ENCODE measurements around the gene AMD1. TPM values are rescaled to one million over a fixed set of nuclear protein-coding genes. Genes with fewer than 3 reads are reported as not detected.
A peak's percentile ranks its signal among the peaks of the same experiment; 100 is the strongest.
"Not testable (repeated sequence)": the region's sequence is repeated elsewhere in the genome, so short reads cannot be mapped to it uniquely, and the experiment has no call there.

The AMD1 gene
- 10 to 100 TPM; 44.9 to 75.9 (median 72.8) TPM for total RNA-seq
- long read RNA-seq, donor 1, transcript AMD1-204 (9 exons, 3,438 nt), result major isoform, 110 of 127 reads
- long read RNA-seq, donor 1, partial matches to known transcripts, result 2 of 127 reads
- long read RNA-seq, donor 1, other reads (novel, unspliced or antisense), result 13 of 127 reads
- long read RNA-seq, donor 2, transcript AMD1-204 (9 exons, 3,438 nt), result major isoform, 61 of 71 reads
- long read RNA-seq, donor 2, partial matches to known transcripts, result 1 of 71 reads
- long read RNA-seq, donor 2, other reads (novel, unspliced or antisense), result 7 of 71 reads

DNA sequence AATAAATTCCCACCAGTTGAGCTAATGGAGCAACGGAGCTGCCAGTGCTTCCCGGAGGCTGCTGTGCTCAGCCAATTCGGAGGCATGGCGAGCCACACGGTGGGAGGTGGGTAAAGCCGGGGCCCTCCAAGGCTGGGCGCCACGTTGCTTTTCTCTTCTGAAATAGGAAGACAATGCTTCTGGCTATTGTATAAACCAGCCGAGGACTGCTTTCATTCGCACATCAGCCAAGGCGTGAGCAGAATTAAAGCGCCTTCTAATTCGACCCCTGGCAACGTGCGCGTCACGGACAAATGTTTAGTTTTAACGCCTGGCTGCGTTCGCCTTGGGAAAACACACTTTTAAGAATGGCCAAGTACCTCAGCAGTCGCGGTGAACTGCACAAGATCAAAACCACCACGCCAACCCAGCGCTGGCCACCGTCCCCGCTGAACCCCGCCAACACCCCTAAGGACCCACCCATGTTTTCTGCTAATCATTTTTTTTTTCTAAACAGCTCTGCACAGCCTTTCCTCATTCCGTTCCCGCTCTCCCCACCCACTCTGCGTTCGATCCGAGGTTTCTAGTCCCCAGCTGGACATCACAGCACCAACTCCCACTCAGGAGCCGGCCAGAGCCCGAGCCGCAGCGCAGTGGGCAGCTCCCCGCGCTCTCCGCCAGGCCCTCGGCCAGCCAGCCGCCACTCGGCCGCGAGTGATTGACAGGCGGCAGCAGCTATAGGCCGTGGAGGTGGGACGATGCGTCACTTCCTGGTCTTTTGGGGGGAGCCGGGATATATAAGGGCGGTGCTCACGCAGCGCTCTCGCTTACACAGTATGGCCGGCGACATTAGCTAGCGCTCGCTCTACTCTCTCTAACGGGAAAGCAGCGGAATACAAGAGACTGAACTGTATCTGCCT is at the start of gene AMD1:
Gene AMD1, plus strand, starts transcription at position 805 of the 899 bp plus-strand sequence. CDS start 321 bp downstream, outside the sequence.
- H3K4me3 ChIP-seq, result peak within 1 kb of the TSS; percentile 88
- ATAC-seq (peak; percentile 82), DNase-seq (peak; percentile 96 to 99 (median 98))
- no peaks in the 10 kb centered on the region for H3K36me3 ChIP-seq (ENCODE audit: low read depth)
- H3K4me1 ChIP-seq (ENCODE audit: low read depth), result peaks cover 26% of the 10 kb centered on the region
- intact Hi-C loops (cut with DNase I, micrococcal nuclease), result loop anchor here in 1 of 2 donors (10.0 kb wide), 1 partner anchor 59 kb away; the partner anchor contains the start of gene CDK19
- TF ChIP-seq, protein P1, sequence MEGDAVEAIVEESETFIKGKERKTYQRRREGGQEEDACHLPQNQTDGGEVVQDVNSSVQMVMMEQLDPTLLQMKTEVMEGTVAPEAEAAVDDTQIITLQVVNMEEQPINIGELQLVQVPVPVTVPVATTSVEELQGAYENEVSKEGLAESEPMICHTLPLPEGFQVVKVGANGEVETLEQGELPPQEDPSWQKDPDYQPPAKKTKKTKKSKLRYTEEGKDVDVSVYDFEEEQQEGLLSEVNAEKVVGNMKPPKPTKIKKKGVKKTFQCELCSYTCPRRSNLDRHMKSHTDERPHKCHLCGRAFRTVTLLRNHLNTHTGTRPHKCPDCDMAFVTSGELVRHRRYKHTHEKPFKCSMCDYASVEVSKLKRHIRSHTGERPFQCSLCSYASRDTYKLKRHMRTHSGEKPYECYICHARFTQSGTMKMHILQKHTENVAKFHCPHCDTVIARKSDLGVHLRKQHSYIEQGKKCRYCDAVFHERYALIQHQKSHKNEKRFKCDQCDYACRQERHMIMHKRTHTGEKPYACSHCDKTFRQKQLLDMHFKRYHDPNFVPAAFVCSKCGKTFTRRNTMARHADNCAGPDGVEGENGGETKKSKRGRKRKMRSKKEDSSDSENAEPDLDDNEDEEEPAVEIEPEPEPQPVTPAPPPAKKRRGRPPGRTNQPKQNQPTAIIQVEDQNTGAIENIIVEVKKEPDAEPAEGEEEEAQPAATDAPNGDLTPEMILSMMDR (IDR thresholded peaks at IDR 0.05), result no peak
- H3K9me3 ChIP-seq, result no peaks in the 10 kb centered on the region

DNA sequence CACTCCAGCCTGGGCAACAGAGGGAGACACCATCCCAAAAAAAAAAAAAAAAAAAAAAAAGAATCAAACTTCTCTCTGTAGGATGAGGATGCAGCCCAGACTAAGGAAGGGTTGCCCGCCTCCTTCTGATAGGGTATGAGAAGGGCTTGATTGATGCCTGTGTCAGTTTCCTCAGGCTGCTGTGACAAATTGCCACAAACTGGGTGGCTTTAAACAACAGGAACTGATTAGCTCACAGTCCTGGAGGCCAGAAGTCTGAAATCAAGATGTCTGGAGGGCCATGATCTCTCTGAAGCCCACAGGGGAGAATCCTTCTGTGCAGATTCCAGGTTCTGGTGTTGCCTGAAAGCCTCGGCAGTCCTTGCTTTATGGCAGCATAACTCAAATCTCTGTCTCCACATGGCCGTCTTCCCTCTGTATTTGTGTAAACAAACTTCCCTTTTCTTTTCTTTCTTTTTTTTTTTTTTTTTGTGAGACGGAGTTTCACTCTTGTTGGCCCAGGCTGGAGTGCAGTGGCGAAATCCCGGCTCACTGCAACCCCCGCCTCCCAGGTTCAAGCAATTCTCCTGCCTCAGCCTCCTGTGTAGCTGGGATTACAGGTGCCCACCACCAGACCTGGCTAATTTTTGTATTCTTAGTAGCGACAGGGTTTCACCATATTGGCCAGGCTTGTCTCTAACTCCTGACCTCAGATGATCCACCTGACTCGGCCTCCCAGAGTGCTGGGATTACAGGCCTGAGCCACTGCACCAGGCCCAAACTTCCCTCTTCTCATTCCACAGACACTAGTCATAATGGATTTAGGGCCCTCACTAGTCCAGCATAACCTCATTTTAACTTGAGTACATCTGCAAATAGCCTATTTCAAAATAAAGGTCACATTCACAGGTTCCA is 48.1 kb upstream of the AMD1 start:
- no peaks in the 10 kb centered on the region for H3K36me3 ChIP-seq (ENCODE audit: low read depth)
- no peak overlapping the region for H3K4me3 ChIP-seq
- peak; percentile 19 for ATAC-seq
- TF ChIP-seq, protein P1 (IDR thresholded peaks at IDR 0.05), result no peak
- H3K9me3 ChIP-seq, result no peaks in the 10 kb centered on the region
- no peaks in the 10 kb centered on the region for H3K4me1 ChIP-seq (ENCODE audit: low read depth)
- intact Hi-C loops (cut with DNase I, micrococcal nuclease), result no loop called here
- no peak for DNase-seq

DNA sequence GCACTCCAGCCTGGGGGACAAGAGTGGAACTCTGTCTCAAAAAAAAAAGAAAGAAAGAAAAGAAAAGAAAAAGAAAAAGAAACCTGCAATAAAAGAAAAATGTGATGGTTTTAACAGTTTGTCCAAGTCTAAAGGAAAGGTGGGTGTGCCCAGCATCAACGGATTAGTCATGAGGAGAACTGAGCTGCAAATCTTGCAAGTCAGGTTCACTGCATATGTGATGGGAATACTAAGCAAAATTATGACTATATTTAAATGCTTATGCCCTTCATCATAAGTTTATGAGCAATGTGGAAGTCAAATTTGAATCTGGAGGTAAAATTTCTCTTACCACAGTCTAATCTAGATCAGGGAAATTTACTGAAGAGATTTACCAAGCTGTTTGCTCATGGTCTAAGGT is 46.2 kb upstream of the AMD1 start:
- H3K4me3 ChIP-seq, result no peak overlapping the region
- no peaks in the 10 kb centered on the region for H3K9me3 ChIP-seq
- no peaks in the 10 kb centered on the region for H3K36me3 ChIP-seq (ENCODE audit: low read depth)
- TF ChIP-seq, protein P1 (IDR thresholded peaks at IDR 0.05), result no peak
- no peak for ATAC-seq
- no peaks in the 10 kb centered on the region for H3K4me1 ChIP-seq (ENCODE audit: low read depth)
- intact Hi-C loops (cut with DNase I, micrococcal nuclease), result no loop called here
- DNase-seq, result no peak

DNA sequence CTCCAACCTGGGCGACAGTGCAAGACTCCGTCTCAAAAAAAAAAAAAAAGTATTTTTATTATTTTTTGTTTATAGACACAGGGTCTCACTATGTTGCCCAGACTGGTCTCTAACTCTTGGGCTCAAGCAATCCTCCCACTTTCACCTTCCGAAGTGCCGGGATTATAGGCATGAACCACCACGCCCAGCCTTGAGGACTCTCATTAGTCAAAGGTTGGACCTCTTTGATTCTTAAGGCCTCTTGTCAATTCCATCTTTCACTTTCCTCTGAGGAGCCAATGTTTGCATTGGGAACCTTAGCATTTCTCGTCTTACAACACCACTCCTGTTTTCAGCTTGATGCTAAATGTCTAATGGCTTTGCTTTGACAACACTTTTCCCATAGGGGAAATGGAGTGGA is 43.2 kb upstream of the AMD1 start:
- no peak for DNase-seq
- Histone ChIP-seq H3K4me3 (no peak overlapping the region), H3K9me3 (no peaks in the 10 kb centered on the region), H3K36me3 (ENCODE audit: low read depth) (no peaks in the 10 kb centered on the region), H3K4me1 (ENCODE audit: low read depth) (no peaks in the 10 kb centered on the region)
- no peak for ATAC-seq
- TF ChIP-seq, protein P1 (IDR thresholded peaks at IDR 0.05), result no peak
- intact Hi-C loops (cut with DNase I, micrococcal nuclease), result no loop called here

DNA sequence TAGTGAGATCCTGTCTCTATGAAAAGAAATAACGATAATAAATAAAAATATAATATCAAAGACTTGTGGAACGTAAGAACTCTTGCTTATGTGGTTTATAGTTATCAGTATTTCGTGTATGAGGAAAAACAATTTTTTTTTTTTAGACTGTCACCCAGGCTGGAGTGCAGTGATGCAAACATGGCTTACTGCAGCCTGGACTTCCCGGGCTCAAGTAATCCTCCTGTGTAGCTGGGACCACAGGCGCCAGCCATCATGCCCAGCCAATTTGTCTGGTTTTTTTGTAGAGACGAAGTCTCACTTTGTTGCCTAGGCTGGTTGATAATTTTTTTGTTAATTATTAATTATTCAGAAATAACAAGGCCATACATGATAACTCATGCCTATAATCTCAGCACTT is 40.8 kb upstream of the AMD1 start:
- TF ChIP-seq, protein P1 (IDR thresholded peaks at IDR 0.05), result no peak
- no peak overlapping the region for H3K4me3 ChIP-seq
- no peak for DNase-seq

DNA sequence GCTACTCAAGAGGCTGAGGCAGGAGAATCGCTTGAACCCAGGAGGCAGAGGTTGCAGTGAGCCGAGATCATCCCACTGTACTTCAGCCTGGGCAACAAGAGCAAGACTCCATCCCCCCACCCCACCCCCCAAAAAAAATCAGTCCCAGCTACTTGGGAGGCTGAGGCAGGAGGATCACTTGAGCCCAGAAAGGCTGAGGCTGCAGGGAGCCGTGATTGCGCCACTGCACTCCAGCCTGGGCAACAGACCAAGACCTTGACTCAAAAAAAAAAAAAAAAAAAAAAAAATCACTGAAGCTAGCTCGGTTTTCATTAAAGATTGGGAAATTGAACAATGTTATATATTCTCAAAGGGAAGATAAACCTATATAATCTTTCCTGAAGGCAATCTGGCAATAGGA is 38.8 kb upstream of the AMD1 start:
- intact Hi-C loops (cut with DNase I, micrococcal nuclease); ATAC-seq; H3K36me3 ChIP-seq (ENCODE audit: low read depth); H3K4me3 ChIP-seq; H3K4me1 ChIP-seq (ENCODE audit: low read depth); DNase-seq; H3K9me3 ChIP-seq: not testable (repeated sequence)

More for the DNA sequence above, 40.8 kb upstream of the AMD1 start:
- no peaks in the 10 kb centered on the region for H3K9me3 ChIP-seq
- no peak for ATAC-seq
- H3K36me3 ChIP-seq (ENCODE audit: low read depth), result no peaks in the 10 kb centered on the region
- H3K4me1 ChIP-seq (ENCODE audit: low read depth), result no peaks in the 10 kb centered on the region
- intact Hi-C loops (cut with DNase I, micrococcal nuclease), result no loop called here

All from mucosa of descending colon (tissue), 3 donors.